Erythroblast (primary cell): ENCODE data around the gene CR2.
"Not testable (repeated sequence)": the region's sequence is repeated elsewhere in the genome, so short reads cannot be mapped to it uniquely, and the experiment has no call there.

Experiments used
- DNase-seq, 2 experiments: peaks; one replicate each; lab custom pipeline; 2025; lab: John Stamatoyannopoulos, UW
- GATA1 ChIP-seq: IDR thresholded peaks from 2 replicates; pipeline ENCODE4 v1.6.1; 2011; ENCODE audit warnings: low read depth, mild to moderate bottlenecking, control low read depth, low read length, moderate library complexity
- POLR2A ChIP-seq: IDR thresholded peaks from 2 replicates; pipeline ENCODE4 v1.6.1; 2011; ENCODE audit warnings: mild to moderate bottlenecking, low read length

CR2 gene

DNA sequence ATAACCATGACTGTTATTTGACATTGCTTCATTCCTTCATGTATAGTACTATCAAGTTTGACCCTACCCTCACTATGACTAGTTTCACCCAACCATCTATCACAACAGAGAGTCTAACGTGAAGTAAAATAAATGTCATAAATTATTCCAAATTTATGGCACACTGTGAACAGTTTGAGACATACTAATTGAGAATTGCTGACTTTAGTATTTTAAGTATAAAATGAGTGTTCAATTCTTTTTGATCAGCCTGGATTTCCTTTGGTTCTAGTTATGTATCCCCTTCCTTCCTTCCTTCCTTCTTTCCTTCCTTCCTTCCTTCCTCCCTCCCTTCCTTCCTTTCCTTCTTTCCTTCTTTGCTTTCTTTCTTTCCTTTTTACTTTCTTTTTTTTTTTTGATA lies 56.3 kb downstream of the CR2 start:
- TF ChIP-seq GATA1 (no peak), POLR2A (no peak)

GRCh38 chr1:207514890-207515289 lies 60.8 kb downstream of the CR2 start:
- TF ChIP-seq POLR2A (no peak), GATA1 (no peak)

More for the DNA sequence above, 56.3 kb downstream of the CR2 start:
- DNase-seq, result no peak

DNA sequence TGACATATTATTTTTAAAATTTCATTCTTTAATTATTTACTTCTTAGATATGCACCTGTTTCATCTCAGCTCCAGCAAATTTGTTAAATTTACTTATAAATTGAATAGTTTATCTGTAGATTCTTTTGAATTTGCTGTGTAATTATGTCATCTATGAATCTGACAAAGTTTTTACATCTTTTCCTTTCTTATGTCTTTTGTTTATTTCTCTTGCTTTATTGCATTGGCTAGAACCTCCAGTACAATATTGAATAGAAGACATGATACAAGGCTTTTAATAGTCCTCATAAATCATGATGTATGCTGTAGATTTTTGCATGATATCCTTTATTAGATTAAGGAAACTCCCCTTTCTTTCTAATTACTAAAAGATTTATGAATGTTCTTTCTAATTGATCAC lies 62.6 kb downstream of the CR2 start:
- no peak for DNase-seq
- TF ChIP-seq POLR2A (no peak), GATA1 (no peak)

More at GRCh38 chr1:207514890-207515289, 60.8 kb downstream of the CR2 start:
- DNase-seq, result no peak

GRCh38 chr1:207518608-207519236 lies 64.6 kb downstream of the CR2 start:
- peak; percentile 9 to 42 for DNase-seq
- no peak for TF ChIP-seq POLR2A

- TF ChIP-seq POLR2A (no peak), GATA1 (peak; percentile 59)
- peak; percentile 97 to 100 for DNase-seq
Observed at GRCh38 chr1:207519505-207520399, 65.6 kb downstream of the CR2 start.

DNA sequence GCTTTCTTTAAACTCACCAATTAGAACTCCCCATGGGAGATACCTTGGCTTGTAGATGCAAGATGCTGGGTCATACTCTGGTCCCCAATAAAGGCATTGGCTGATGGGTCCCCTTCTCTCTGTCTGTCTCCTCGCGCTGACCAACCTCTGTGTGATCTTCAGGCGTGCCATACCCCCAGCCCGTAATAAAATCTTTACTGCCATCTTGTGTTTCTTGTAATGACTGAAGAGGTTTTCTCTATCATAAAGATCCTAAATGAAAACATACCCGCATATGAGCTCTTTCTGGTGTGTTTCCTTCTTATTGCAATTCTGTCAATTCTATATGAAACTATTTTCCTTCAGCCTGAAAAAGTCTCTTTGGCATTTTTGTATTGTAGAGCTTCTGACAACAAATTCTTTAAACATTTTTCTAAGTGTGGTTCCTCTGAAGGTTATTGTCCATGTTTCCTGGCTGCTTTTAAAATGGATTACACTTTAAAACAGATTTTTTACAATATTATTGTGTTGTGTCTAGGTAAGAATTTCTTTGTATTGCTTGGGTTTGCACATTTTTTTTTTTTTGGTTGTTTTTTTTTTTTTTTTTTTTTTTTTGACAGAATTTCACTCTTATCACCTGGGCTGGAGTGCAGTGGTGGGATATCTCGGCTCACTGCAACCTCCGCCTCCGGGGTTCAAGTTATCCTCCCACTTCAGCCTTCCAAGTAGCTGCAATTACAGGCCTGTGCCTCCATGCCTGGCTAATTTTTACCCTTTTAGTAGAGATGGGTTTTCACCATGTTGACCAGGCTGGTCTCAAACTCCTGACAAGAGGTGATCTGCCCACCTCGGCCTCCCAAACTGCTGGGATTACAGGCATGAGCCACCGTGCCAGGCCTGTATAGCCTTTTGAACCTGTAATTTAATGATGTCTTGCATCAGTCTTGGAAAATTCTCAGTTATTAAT lies 66.5 kb downstream of the CR2 start:
- DNase-seq, result peak; percentile 85 to 87

- DNase-seq, result peak; percentile 11 to 49
Observed at GRCh38 chr1:207525239-207525638, 71.1 kb downstream of the CR2 start.

DNA sequence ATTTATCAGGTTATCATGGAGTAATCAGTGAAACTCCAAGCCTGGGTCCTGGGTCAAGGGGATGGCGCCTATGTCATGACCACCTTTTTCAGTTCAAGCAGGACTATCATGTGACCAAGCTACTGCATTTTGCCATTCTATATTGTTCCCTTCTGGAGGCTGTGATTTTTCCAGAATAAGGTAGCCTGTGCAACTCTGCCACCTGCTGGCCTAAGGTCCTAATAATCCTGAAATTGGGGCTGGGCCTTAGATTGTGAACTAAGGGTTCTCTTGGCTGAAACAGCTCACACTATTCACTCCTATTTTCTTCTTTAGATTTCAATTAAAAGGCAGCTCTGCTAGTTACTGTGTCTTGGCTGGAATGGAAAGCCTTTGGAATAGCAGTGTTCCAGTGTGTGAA lies 74.3 kb downstream of the CR2 start:
- DNase-seq, result not testable (repeated sequence)

DNA sequence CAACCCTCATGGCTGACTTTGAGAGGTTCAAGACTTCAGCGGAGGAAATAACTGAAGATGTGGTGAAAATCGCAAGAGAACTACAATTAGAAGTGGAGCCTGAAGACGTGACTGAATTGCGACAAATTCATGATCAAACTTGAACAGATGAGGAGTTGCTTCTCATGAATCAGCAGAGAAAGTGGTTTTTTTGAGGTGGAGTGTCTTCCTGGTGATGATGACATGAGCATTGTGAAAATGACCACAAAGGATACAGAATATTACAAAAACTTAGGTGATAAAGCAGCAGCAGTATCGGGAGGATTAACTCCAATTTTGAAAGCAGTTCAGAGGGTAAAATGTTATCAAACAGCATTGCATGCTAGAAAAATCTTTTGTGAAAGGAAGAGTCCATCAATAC lies 82.1 kb downstream of the CR2 start:
- DNase-seq, result not testable (repeated sequence)
